ENCODE data around the gene NAALADL1.
A peak's percentile ranks its signal among the peaks of the same experiment; 100 is the strongest.

NAALADL1 gene

GRCh38 chr11:65095427-65095826 is 37.1 kb upstream of the NAALADL1 start:
- no peaks in the 10 kb centered on the region for H4K20me1 ChIP-seq (ENCODE audit: low read depth, low read length)
- H3K79me2 ChIP-seq (ENCODE audit: insufficient read depth, low read length) = peaks cover 33% of the 10 kb centered on the region
- H2AFZ ChIP-seq (ENCODE audit: low read depth, low read length, severe bottlenecking) = peak overlapping the region; percentile 89
- no peaks in the 10 kb centered on the region for H3K27me3 ChIP-seq (ENCODE audit: low read length)
- H3K27ac ChIP-seq (ENCODE audit: low read depth, low read length) = no peak overlapping the region
- H3K36me3 ChIP-seq (ENCODE audit: low read length) = peaks cover 6% of the 10 kb centered on the region; the same call in 1 of the 2 replicates
- H3K9me3 ChIP-seq (ENCODE audit: insufficient read depth, low read length) = no peaks in the 10 kb centered on the region
- no peaks in the 10 kb centered on the region for H3K9me2 ChIP-seq (replicated peaks; ENCODE audit: insufficient read depth, low read length)
- H3K4me2 ChIP-seq (ENCODE audit: low read depth, low read length, poor library complexity, severe bottlenecking) = peak overlapping the region; percentile 76
- H3K4me3 ChIP-seq (ENCODE audit: insufficient read depth, low read length, poor library complexity, severe bottlenecking) = peak overlapping the region; percentile 82
- H3K9ac ChIP-seq (ENCODE audit: low read length) = peak overlapping the region; percentile 77
- H3F3A ChIP-seq (ENCODE audit: insufficient read depth) = peaks cover 9% of the 10 kb centered on the region
- TF ChIP-seq CTCF (IDR thresholded peaks at IDR 0.05; ENCODE audit: insufficient read depth, low read length, poor library complexity, severe bottlenecking) (no peak), EZH2phosphoT487 (conservative IDR thresholded peaks at IDR 0.05; ENCODE audit: low read length) (no peak)

GRCh38 chr11:65090628-65091027 is 32.3 kb upstream of the NAALADL1 start:
- Histone ChIP-seq H3K79me2 (ENCODE audit: insufficient read depth, low read length) (no peaks in the 10 kb centered on the region), H2AFZ (ENCODE audit: low read depth, low read length, severe bottlenecking) (no peak overlapping the region), H3K4me3 (ENCODE audit: insufficient read depth, low read length, poor library complexity, severe bottlenecking) (no peak overlapping the region), H3K9me2 (replicated peaks; ENCODE audit: insufficient read depth, low read length) (no peaks in the 10 kb centered on the region), H3K27ac (ENCODE audit: low read depth, low read length) (no peak overlapping the region), H3K36me3 (ENCODE audit: low read length) (no peaks in the 10 kb centered on the region), H3K9me3 (ENCODE audit: insufficient read depth, low read length) (no peaks in the 10 kb centered on the region), H3K27me3 (ENCODE audit: low read length) (no peaks in the 10 kb centered on the region), H3F3A (ENCODE audit: insufficient read depth) (peaks cover 9% of the 10 kb centered on the region), H3K4me2 (ENCODE audit: low read depth, low read length, poor library complexity, severe bottlenecking) (no peak overlapping the region), H3K9ac (ENCODE audit: low read length) (no peak overlapping the region), H4K20me1 (ENCODE audit: low read depth, low read length) (no peaks in the 10 kb centered on the region)
- TF ChIP-seq EZH2phosphoT487 (conservative IDR thresholded peaks at IDR 0.05; ENCODE audit: low read length) = no peak
- TF ChIP-seq CTCF (IDR thresholded peaks at IDR 0.05; ENCODE audit: insufficient read depth, low read length, poor library complexity, severe bottlenecking) = no peak

- no peak for TF ChIP-seq CTCF (IDR thresholded peaks at IDR 0.05; ENCODE audit: insufficient read depth, low read length, poor library complexity, severe bottlenecking)
- TF ChIP-seq EZH2phosphoT487 (conservative IDR thresholded peaks at IDR 0.05; ENCODE audit: low read length) = no peak
- H2AFZ ChIP-seq (ENCODE audit: low read depth, low read length, severe bottlenecking) = no peak overlapping the region
- H3K36me3 ChIP-seq (ENCODE audit: low read length) = no peaks in the 10 kb centered on the region
- H3K27ac ChIP-seq (ENCODE audit: low read depth, low read length) = no peak overlapping the region
- H3K9ac ChIP-seq (ENCODE audit: low read length) = no peak overlapping the region
- no peak overlapping the region for H3K4me2 ChIP-seq (ENCODE audit: low read depth, low read length, poor library complexity, severe bottlenecking)
- H3K4me3 ChIP-seq (ENCODE audit: insufficient read depth, low read length, poor library complexity, severe bottlenecking) = no peak overlapping the region
- no peaks in the 10 kb centered on the region for H4K20me1 ChIP-seq (ENCODE audit: low read depth, low read length)
- H3K79me2 ChIP-seq (ENCODE audit: insufficient read depth, low read length) = peaks cover 10% of the 10 kb centered on the region
- H3K27me3 ChIP-seq (ENCODE audit: low read length) = no peaks in the 10 kb centered on the region
- no peaks in the 10 kb centered on the region for H3K9me3 ChIP-seq (ENCODE audit: insufficient read depth, low read length)
- no peaks in the 10 kb centered on the region for H3K9me2 ChIP-seq (replicated peaks; ENCODE audit: insufficient read depth, low read length)
- peaks cover 9% of the 10 kb centered on the region; the same call in 1 of the 2 replicates for H3F3A ChIP-seq (ENCODE audit: insufficient read depth)
Observed at GRCh38 chr11:65089621-65090020, 31.3 kb upstream of the NAALADL1 start.

All from SU-DHL-6 (cell line).